ENCODE measurements around the gene TNFRSF19.

Gene TNFRSF19

GRCh38 chr13:23684647-23685046 is 114.4 kb downstream of the TNFRSF19 start:
- DNase-seq (ENCODE audit: low spot score): no peak

DNA sequence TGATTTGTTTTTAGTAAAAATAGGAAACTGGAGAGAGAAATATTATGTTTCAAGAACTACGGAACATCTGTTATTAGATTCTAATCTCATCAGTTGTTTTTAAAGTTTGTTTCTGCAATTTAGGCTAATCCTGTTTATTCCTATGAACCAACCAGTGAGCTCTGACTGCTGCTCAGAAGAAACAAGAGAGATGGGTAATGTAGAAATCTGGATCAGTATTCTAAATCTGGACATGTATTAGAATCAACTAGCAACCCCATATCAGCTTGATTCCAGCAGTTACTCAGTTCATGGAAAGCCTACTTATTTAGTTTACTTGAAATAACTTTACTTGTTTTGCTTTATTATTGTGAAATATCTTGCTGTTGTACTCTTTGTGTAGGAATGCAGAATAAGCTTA is 115.2 kb downstream of the TNFRSF19 start:
- DNase-seq (ENCODE audit: low spot score): no peak

GRCh38 chr13:23686948-23687347 is 116.7 kb downstream of the TNFRSF19 start:
- DNase-seq (ENCODE audit: low spot score): no peak

DNA sequence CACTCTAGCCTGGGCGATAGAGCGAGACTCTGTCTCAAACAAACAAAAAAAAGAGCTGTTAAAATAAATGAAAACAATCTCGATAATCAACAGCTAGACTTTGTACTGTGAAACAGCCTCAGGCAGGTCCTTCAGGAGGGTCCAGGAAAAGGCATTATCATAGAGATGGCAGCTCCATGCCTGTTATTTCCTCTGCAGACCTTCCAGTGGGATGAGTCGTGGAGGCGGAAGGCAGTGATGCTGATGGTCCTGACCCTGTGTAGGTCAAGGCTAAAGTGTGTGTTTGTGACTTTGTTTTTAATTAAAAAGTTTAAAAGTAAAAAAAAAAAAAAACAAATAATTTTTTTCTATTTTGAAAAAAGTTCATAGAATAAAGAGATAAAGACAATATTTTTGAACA is 117.4 kb downstream of the TNFRSF19 start:
- DNase-seq (ENCODE audit: low spot score): no peak

GRCh38 chr13:23688336-23688735 is 118.1 kb downstream of the TNFRSF19 start:
- DNase-seq (ENCODE audit: low spot score): no peak

- DNase-seq (ENCODE audit: low spot score): no peak
Observed at GRCh38 chr13:23690668-23691067, 120.5 kb downstream of the TNFRSF19 start.

GRCh38 chr13:23692816-23693215 is 122.6 kb downstream of the TNFRSF19 start:
- DNase-seq (ENCODE audit: low spot score): no peak

GRCh38 chr13:23695196-23695595 is 125.0 kb downstream of the TNFRSF19 start:
- DNase-seq (ENCODE audit: low spot score): no peak

GRCh38 chr13:23695711-23696464 is 125.7 kb downstream of the TNFRSF19 start:
- DNase-seq (ENCODE audit: low spot score): no peak

DNA sequence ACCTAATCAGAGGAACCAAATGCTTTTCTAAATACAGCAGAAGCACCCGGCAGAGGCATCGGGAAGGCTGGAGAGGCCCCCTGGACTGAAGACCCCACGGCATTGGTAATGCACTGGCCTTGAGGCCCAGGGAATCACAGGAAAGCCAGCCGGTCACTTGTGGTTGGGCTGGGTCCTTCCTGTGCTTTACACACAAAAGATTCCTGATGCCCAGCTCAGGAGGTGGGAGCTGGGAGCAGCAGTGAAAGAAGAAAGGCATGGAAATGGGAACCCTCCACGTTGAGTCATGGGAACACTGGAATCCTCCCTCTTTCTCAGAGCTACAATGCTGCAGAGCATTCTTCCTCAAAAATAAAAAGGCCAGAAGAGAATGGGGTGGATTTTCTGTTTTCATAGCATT is 126.4 kb downstream of the TNFRSF19 start:
- DNase-seq (ENCODE audit: low spot score): no peak

GRCh38 chr13:23697772-23698313 is 127.6 kb downstream of the TNFRSF19 start:
- DNase-seq (ENCODE audit: low spot score): no peak

DNA sequence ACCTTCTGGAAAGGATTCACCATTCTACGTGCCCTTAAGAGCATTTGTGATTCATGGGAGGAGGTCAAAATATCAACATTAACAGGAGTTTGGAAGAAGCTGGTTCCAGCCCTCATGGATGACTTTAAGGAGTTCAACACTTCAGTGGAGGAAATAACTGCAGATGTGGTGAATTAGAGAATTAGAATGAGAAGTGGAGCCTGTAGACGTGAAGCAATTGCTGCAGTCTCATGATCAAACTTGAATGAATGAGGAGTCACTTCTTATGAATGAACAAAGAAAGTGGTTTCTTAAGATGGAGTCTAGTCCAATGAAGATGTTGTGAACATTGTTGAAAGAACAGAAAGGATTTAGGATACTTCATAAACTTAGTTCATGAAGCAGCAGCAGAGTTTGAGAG is 129.1 kb downstream of the TNFRSF19 start:
- no peak for DNase-seq (ENCODE audit: low spot score)

GRCh38 chr13:23701186-23701585 is 131.0 kb downstream of the TNFRSF19 start:
- no peak for DNase-seq (ENCODE audit: low spot score)

GRCh38 chr13:23701636-23702035 is 131.4 kb downstream of the TNFRSF19 start:
- DNase-seq (ENCODE audit: low spot score): no peak

DNA sequence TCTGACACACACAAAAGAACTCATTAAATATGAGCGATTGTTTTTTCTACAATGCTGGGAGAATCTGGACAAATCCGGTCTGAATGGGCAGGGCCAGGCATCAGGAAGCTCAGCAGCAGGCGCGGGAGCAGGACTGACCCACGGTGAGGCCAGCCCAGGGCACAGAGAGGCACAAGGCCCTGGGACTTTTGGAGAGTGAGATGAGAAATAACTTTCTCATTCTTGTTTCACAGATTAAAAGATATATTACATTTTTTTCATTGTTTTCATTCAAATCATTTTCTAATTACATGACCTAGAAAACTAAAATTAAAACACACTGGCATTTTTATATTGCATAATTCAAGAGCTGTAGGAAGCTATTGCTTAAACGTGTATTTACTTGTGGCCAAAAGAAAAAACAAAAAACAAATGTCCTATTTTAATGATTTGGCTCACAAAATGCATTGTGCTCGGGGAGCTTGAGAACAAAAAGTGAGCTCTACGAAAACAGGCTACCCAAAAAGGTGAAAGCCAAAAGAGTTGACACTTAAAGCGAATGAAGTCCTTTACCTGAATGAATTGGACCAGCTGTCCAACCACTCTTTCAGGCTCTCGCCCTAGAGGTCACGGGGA is 133.1 kb downstream of the TNFRSF19 start:
- no peak for DNase-seq (ENCODE audit: low spot score)

- no peak for DNase-seq (ENCODE audit: low spot score)
Observed at GRCh38 chr13:23705583-23705982, 135.4 kb downstream of the TNFRSF19 start.

GRCh38 chr13:23707674-23708073 is 137.5 kb downstream of the TNFRSF19 start:
- DNase-seq (ENCODE audit: low spot score): no peak

DNA sequence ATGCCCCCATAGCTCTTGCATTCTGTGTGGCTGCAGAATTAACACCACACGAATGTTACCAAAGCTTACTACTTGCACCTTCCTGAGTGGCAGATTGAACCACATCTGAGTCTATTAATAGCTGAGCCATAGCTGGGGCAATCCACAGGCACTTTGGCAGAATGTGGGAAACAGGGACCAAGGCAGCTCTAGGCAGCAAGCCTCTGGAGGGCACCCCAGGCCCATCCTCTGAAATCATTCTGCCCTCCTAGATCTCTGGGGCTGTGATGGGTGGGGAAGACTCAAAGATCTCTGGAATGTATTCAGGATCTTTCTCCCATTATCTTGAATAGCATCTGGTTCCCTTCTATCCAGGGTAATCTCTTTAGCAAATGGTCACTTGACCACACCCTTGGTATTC is 139.3 kb downstream of the TNFRSF19 start:
- no peak for DNase-seq (ENCODE audit: low spot score)

DNA sequence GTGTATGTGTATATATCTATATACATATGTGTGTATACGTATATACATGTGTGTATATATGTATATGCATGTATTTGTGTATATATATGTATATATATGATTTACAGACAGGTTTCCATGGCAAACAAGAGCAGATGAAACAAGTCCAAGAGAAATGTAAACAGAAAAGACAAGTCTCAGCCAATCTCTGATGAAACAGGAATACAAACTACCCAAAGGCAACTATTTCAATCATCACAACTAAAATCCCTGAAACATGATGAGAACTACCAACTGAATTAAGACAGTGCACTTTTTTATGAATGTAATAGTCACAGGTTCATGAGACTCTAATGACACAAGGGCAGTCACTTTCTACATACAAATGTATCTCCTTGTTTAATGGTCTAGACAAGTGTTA is 140.2 kb downstream of the TNFRSF19 start:
- no peak for DNase-seq (ENCODE audit: low spot score)

DNA sequence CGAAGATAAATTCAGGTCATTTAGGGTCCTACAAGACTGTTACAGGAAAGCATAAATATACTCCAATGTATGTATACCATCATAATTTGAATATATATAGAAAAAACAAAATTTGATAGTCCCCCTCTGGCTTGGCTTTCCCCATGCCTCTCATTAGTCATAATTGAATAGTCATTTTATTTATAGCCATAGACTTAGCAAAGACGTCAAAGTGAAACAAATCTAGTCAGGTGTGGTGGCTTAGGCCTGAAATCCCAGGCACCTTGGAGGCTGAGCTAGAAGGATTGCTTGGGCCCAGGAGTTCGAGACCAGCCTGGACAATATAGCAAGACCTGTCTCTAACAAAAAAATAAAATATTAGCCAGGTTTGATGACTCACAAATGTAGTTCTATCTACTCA is 141.1 kb downstream of the TNFRSF19 start:
- DNase-seq (ENCODE audit: low spot score): no peak

GRCh38 chr13:23714672-23715071 is 144.5 kb downstream of the TNFRSF19 start:
- DNase-seq (ENCODE audit: low spot score): no peak

GRCh38 chr13:23715092-23715761 is 145.0 kb downstream of the TNFRSF19 start:
- DNase-seq (ENCODE audit: low spot score): no peak

- DNase-seq (ENCODE audit: low spot score): peak; percentile 22
Observed at GRCh38 chr13:23715762-23716235, 145.6 kb downstream of the TNFRSF19 start.
